ENCODE results near the gene ZNF385A. TPM values are rescaled to one million over a fixed set of nuclear protein-coding genes. Genes with fewer than 3 reads are reported as not detected.

Gene ZNF385A
- total and polyA plus RNA-seq, 9 of the 15 experiments (the other 6 are each of a cell fraction or from before 2014, with no cell fraction given): 1.0 to 111 (median 7.7) TPM

GRCh38 chr12:54404061-54405004, 19.8 kb upstream of the ZNF385A start (continued):
- TF ChIP-seq, protein P1, sequence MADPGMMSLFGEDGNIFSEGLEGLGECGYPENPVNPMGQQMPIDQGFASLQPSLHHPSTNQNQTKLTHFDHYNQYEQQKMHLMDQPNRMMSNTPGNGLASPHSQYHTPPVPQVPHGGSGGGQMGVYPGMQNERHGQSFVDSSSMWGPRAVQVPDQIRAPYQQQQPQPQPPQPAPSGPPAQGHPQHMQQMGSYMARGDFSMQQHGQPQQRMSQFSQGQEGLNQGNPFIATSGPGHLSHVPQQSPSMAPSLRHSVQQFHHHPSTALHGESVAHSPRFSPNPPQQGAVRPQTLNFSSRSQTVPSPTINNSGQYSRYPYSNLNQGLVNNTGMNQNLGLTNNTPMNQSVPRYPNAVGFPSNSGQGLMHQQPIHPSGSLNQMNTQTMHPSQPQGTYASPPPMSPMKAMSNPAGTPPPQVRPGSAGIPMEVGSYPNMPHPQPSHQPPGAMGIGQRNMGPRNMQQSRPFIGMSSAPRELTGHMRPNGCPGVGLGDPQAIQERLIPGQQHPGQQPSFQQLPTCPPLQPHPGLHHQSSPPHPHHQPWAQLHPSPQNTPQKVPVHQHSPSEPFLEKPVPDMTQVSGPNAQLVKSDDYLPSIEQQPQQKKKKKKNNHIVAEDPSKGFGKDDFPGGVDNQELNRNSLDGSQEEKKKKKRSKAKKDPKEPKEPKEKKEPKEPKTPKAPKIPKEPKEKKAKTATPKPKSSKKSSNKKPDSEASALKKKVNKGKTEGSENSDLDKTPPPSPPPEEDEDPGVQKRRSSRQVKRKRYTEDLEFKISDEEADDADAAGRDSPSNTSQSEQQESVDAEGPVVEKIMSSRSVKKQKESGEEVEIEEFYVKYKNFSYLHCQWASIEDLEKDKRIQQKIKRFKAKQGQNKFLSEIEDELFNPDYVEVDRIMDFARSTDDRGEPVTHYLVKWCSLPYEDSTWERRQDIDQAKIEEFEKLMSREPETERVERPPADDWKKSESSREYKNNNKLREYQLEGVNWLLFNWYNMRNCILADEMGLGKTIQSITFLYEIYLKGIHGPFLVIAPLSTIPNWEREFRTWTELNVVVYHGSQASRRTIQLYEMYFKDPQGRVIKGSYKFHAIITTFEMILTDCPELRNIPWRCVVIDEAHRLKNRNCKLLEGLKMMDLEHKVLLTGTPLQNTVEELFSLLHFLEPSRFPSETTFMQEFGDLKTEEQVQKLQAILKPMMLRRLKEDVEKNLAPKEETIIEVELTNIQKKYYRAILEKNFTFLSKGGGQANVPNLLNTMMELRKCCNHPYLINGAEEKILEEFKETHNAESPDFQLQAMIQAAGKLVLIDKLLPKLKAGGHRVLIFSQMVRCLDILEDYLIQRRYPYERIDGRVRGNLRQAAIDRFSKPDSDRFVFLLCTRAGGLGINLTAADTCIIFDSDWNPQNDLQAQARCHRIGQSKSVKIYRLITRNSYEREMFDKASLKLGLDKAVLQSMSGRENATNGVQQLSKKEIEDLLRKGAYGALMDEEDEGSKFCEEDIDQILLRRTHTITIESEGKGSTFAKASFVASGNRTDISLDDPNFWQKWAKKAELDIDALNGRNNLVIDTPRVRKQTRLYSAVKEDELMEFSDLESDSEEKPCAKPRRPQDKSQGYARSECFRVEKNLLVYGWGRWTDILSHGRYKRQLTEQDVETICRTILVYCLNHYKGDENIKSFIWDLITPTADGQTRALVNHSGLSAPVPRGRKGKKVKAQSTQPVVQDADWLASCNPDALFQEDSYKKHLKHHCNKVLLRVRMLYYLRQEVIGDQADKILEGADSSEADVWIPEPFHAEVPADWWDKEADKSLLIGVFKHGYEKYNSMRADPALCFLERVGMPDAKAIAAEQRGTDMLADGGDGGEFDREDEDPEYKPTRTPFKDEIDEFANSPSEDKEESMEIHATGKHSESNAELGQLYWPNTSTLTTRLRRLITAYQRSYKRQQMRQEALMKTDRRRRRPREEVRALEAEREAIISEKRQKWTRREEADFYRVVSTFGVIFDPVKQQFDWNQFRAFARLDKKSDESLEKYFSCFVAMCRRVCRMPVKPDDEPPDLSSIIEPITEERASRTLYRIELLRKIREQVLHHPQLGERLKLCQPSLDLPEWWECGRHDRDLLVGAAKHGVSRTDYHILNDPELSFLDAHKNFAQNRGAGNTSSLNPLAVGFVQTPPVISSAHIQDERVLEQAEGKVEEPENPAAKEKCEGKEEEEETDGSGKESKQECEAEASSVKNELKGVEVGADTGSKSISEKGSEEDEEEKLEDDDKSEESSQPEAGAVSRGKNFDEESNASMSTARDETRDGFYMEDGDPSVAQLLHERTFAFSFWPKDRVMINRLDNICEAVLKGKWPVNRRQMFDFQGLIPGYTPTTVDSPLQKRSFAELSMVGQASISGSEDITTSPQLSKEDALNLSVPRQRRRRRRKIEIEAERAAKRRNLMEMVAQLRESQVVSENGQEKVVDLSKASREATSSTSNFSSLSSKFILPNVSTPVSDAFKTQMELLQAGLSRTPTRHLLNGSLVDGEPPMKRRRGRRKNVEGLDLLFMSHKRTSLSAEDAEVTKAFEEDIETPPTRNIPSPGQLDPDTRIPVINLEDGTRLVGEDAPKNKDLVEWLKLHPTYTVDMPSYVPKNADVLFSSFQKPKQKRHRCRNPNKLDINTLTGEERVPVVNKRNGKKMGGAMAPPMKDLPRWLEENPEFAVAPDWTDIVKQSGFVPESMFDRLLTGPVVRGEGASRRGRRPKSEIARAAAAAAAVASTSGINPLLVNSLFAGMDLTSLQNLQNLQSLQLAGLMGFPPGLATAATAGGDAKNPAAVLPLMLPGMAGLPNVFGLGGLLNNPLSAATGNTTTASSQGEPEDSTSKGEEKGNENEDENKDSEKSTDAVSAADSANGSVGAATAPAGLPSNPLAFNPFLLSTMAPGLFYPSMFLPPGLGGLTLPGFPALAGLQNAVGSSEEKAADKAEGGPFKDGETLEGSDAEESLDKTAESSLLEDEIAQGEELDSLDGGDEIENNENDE (IDR thresholded peaks at IDR 0.05; ENCODE audit: low read depth, low read length): no peak
- TF ChIP-seq UBTF (IDR thresholded peaks at IDR 0.05; ENCODE audit: borderline replicate concordance in 1 of 2, low read depth in 2 of 2, low read length in 2 of 2) (no peak), SMC3 (conservative IDR thresholded peaks at IDR 0.05; ENCODE audit: insufficient read depth, low read depth, low read length) (0 out of 2 replicates have a peak, but pooled peaks have one; percentile 21), XRCC5 (IDR thresholded peaks at IDR 0.05; ENCODE audit: low read depth, low read length) (peak; percentile 66; the same call in 1 of the 2 replicates), CHD4 (IDR thresholded peaks at IDR 0.05; ENCODE audit: insufficient read depth, insufficient replicate concordance, low read depth, low read length, poor library complexity, severe bottlenecking) (no peak)
- TF ChIP-seq, protein P2, sequence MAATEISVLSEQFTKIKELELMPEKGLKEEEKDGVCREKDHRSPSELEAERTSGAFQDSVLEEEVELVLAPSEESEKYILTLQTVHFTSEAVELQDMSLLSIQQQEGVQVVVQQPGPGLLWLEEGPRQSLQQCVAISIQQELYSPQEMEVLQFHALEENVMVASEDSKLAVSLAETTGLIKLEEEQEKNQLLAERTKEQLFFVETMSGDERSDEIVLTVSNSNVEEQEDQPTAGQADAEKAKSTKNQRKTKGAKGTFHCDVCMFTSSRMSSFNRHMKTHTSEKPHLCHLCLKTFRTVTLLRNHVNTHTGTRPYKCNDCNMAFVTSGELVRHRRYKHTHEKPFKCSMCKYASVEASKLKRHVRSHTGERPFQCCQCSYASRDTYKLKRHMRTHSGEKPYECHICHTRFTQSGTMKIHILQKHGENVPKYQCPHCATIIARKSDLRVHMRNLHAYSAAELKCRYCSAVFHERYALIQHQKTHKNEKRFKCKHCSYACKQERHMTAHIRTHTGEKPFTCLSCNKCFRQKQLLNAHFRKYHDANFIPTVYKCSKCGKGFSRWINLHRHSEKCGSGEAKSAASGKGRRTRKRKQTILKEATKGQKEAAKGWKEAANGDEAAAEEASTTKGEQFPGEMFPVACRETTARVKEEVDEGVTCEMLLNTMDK (IDR thresholded peaks at IDR 0.05; ENCODE audit: borderline replicate concordance, insufficient read depth, low read depth, low read length, poor library complexity, severe bottlenecking): peak; percentile 76
